ENCODE results near the gene CASP8AP2. TPM values are rescaled to one million over a fixed set of nuclear protein-coding genes. Genes with fewer than 3 reads are reported as not detected.
"Not testable (repeated sequence)": the region's sequence is repeated elsewhere in the genome, so short reads cannot be mapped to it uniquely, and the experiment has no call there.

Gene CASP8AP2
- total RNA-seq, 4 donors from 2014 or later = 8.8 to 17.9 (median 13.7) TPM

DNA sequence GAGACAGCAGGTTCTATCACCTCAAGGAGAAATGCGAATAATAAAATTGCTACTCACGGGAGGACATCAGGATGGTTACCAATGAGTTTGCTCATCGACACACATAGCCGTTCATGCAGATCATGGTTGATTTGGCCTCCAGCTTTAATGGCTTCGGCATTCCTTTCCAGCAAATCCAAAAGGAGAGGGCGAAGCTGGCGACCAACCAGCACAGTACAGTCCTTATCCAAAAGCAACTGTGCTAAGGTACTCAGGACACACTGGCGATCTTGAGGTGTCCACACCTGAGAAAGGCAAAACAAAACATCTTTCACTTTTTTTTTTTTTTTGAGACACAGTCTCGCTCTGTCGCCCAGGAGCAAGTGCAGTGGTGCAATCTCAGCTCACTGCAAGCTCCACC lies 26.4 kb upstream of the CASP8AP2 start:
- Histone ChIP-seq H3K27ac (no peak overlapping the region), H3K4me1 (no peaks in the 10 kb centered on the region), H3K4me3 (no peak overlapping the region), H3K36me3 (peaks cover 41% of the 10 kb centered on the region), H3K27me3 (no peaks in the 10 kb centered on the region), H3K9me3 (no peaks in the 10 kb centered on the region)
- TF ChIP-seq, protein P1, sequence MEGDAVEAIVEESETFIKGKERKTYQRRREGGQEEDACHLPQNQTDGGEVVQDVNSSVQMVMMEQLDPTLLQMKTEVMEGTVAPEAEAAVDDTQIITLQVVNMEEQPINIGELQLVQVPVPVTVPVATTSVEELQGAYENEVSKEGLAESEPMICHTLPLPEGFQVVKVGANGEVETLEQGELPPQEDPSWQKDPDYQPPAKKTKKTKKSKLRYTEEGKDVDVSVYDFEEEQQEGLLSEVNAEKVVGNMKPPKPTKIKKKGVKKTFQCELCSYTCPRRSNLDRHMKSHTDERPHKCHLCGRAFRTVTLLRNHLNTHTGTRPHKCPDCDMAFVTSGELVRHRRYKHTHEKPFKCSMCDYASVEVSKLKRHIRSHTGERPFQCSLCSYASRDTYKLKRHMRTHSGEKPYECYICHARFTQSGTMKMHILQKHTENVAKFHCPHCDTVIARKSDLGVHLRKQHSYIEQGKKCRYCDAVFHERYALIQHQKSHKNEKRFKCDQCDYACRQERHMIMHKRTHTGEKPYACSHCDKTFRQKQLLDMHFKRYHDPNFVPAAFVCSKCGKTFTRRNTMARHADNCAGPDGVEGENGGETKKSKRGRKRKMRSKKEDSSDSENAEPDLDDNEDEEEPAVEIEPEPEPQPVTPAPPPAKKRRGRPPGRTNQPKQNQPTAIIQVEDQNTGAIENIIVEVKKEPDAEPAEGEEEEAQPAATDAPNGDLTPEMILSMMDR (IDR thresholded peaks at IDR 0.05) = no peak
- TF ChIP-seq POLR2A (IDR thresholded peaks at IDR 0.05) = no peak
- no peak for TF ChIP-seq POLR2AphosphoS5 (IDR thresholded peaks at IDR 0.05)
- TF ChIP-seq EP300 (IDR thresholded peaks at IDR 0.05) = no peak
- no peak for DNase-seq (ENCODE audit: low spot score in 2 of 2)
- 97% methylated on average over 10 of the region's 10 CpGs for WGBS

DNA sequence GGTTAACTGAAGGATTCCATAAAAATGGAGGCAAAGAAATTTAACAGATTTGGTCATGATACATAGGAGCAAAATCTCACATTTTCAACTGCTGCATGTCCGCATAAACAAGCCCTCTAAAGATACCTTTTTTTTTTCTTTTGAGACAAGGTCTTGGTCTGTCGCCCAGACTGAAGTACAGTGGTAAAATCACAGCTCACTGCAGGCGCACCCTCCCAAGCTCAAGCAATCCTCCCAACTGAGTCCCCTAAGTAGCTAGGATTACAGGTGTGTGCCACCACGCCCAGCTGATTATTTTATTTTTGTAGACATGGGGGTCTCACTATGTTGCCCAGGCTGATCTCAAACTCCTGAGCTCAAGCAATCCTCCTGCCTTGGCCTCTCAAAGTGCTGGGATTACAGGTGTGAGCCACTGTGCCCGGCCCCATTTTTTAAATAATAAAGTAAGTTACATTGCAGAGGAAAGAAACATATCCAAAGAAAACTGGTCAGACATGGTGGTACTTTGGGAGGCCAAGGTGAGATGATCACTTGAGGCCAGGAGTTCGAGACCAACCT lies 23.8 kb upstream of the CASP8AP2 start:
- DNase-seq (ENCODE audit: low spot score in 2 of 2) = no peak
- Histone ChIP-seq H3K27me3 (no peaks in the 10 kb centered on the region), H3K36me3 (peaks cover 20% of the 10 kb centered on the region), H3K9me3 (no peaks in the 10 kb centered on the region), H3K4me3 (no peak overlapping the region), H3K27ac (no peak overlapping the region), H3K4me1 (no peaks in the 10 kb centered on the region)
- WGBS = 94% methylated on average over 6 of the region's 6 CpGs
- TF ChIP-seq EP300 (IDR thresholded peaks at IDR 0.05) = no peak
- TF ChIP-seq POLR2A (IDR thresholded peaks at IDR 0.05) = no peak
- TF ChIP-seq POLR2AphosphoS5 (IDR thresholded peaks at IDR 0.05) = no peak
- TF ChIP-seq, protein P1 (IDR thresholded peaks at IDR 0.05) = no peak

DNA sequence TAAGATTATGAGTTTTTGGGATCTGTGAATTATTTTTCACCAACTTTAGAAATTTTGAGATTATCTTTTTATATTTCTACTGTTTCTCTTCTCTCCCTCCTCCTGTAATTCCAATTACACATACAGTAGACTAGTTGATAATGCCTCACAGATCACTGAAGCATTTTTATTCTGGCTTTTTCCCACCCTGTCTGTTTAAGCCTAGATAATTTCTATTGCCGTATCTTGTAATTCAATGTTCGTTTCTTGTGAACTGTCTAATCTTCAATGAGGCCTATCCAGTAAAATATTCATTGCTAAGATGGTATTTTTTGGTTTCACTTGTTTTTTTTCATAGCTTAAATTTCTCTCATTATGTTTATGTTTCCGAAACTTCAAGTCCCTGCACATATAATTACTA lies 22.1 kb upstream of the CASP8AP2 start:
- no peaks in the 10 kb centered on the region for H3K9me3 ChIP-seq
- H3K36me3 ChIP-seq = peaks cover 6% of the 10 kb centered on the region
- no peak overlapping the region for H3K27ac ChIP-seq
- H3K4me3 ChIP-seq = no peak overlapping the region
- WGBS = 94% methylated on average over 3 of the region's 3 CpGs
- H3K27me3 ChIP-seq = no peaks in the 10 kb centered on the region
- H3K4me1 ChIP-seq = no peaks in the 10 kb centered on the region
- DNase-seq (ENCODE audit: low spot score in 2 of 2) = no peak
- TF ChIP-seq, protein P1 (IDR thresholded peaks at IDR 0.05) = no peak
- TF ChIP-seq POLR2A (IDR thresholded peaks at IDR 0.05) (no peak), EP300 (IDR thresholded peaks at IDR 0.05) (no peak), POLR2AphosphoS5 (IDR thresholded peaks at IDR 0.05) (no peak)

DNA sequence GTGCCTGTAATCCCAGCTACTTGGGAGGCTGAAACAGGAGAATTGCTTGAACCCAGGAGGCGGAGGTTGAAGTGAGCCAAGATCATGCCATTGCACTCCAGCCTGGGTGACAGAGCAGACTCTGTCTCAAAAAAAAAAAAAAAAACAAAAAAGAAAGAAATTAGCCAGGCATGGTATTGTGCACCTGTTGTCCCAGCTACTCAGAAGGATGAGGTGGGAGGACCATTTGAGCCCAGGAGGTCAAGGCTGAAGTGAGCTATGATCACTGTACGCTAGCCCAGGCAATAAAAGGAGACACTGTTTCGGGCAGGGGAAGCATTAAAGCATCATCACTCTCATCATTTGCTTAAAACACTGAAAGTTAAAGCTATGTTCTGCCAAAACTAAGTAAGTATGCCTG lies 16.3 kb upstream of the CASP8AP2 start:
- not testable (repeated sequence) for DNase-seq (ENCODE audit: low spot score in 2 of 2)
- H3K4me1 ChIP-seq = peaks cover 16% of the 10 kb centered on the region

DNA sequence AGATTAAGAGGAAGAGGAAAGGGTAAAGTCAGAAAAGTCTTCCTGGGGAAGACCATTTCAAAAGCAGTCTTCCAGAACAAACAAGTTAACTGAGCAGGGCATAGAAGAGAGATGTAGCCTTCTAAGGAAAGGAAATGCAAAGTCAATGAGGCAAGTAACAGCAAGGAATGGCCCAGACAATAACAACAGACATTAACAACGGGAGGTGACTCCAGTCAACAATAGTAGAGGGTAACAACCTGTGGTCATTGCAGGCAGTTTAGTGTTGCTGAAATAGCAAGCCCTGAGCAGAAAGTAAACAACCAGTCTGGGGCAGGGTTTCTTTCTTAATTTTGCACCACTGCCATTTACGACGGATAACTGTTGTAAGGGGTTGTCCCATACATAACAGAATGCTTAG lies 12.2 kb upstream of the CASP8AP2 start:
- H3K27me3 ChIP-seq = no peaks in the 10 kb centered on the region
- no peak overlapping the region for H3K27ac ChIP-seq
- no peak for DNase-seq (ENCODE audit: low spot score in 2 of 2)
- H3K36me3 ChIP-seq = no peaks in the 10 kb centered on the region
- TF ChIP-seq, protein P1 (IDR thresholded peaks at IDR 0.05) = no peak
- TF ChIP-seq POLR2A (IDR thresholded peaks at IDR 0.05) (no peak), POLR2AphosphoS5 (IDR thresholded peaks at IDR 0.05) (no peak)
- no peaks in the 10 kb centered on the region for H3K9me3 ChIP-seq
- H3K4me1 ChIP-seq = peaks cover 26% of the 10 kb centered on the region
- 64% methylated on average over 3 of the region's 3 CpGs for WGBS
- no peak overlapping the region for H3K4me3 ChIP-seq

More for the DNA sequence above, 16.3 kb upstream of the CASP8AP2 start:
- not testable (repeated sequence) for H3K27ac ChIP-seq, H3K27me3 ChIP-seq, H3K36me3 ChIP-seq, H3K9me3 ChIP-seq, H3K4me3 ChIP-seq
- 98% methylated on average over 3 of the region's 3 CpGs for WGBS

DNA sequence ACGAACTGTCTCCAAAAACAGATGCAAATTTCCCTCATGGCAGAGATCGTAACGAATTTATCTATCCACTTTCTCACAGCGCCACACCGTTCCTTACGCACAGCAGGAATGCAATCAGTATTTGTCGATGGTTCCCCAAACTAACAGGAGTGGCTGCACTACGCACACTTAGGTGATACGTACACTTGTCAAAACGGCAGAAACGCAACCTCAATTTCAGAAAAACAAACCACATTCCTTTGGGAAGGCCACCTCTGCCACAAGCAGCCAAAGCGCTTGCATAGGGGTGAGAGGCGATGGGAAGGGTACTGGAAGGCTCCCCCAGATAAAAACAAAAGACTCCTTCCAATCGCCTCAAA lies 10.7 kb upstream of the CASP8AP2 start:
- H3K4me3 ChIP-seq = peak overlapping the region; percentile 88
- H3K27ac ChIP-seq = peak overlapping the region; percentile 93
- peaks cover 26% of the 10 kb centered on the region for H3K4me1 ChIP-seq
- 0% methylated on average over 10 of the region's 14 CpGs for WGBS
- DNase-seq (ENCODE audit: low spot score in 2 of 2) = no peak
- H3K9me3 ChIP-seq = no peaks in the 10 kb centered on the region
- no peaks in the 10 kb centered on the region for H3K36me3 ChIP-seq
- H3K27me3 ChIP-seq = no peaks in the 10 kb centered on the region
- no peak for TF ChIP-seq EP300 (IDR thresholded peaks at IDR 0.05)
- no peak for TF ChIP-seq POLR2AphosphoS5 (IDR thresholded peaks at IDR 0.05)
- no peak for TF ChIP-seq POLR2A (IDR thresholded peaks at IDR 0.05)
- TF ChIP-seq, protein P1 (IDR thresholded peaks at IDR 0.05) = no peak
